Spinal cord (tissue), 10 donors: ENCODE measurements around the gene ATP6V0C. TPM values are rescaled to one million over a fixed set of nuclear protein-coding genes. Genes with fewer than 3 reads are reported as not detected.

Experiments
- DNase-seq, 6 donors: peaks; one replicate each; pipeline versions ENCODE4 v3.0.0 to v3.0.0-alpha.2; 2013 to 2015; ENCODE audit warnings: low spot score in 6 of 6, low read depth in 4 of 6
- H3K27ac ChIP-seq: one replicate; pipeline ENCODE4 v1.5.1; 2013; ENCODE audit warnings: low read depth, low read length, control low read depth
- H3K27me3 ChIP-seq: one replicate; pipeline ENCODE4 v1.6.1; 2013; ENCODE audit warnings: low read length; ENCODE audit not compliant: control insufficient read depth, insufficient read depth
- H3K36me3 ChIP-seq: one replicate; pipeline ENCODE4 v1.6.1; 2013; ENCODE audit warnings: low read length; ENCODE audit not compliant: control insufficient read depth, insufficient read depth
- H3K4me1 ChIP-seq: one replicate; pipeline ENCODE4 v1.6.1; 2013; ENCODE audit warnings: low read length; ENCODE audit not compliant: control insufficient read depth, insufficient read depth
- H3K4me3 ChIP-seq: one replicate; pipeline ENCODE4 v1.5.1; 2013; ENCODE audit warnings: low read depth, low read length, control low read depth
- H3K9me3 ChIP-seq: one replicate; pipeline ENCODE4 v1.6.1; 2013; ENCODE audit warnings: low read length; ENCODE audit not compliant: control insufficient read depth, insufficient read depth
- WGBS: methylation state at CpG from one replicate; pipeline ENCODE4 v1.1.5; 2013; ENCODE audit warnings: missing lambda C conversion rate; ENCODE audit not compliant: insufficient coverage; 5-methylcytosine and 5-hydroxymethylcytosine counted together
- polyA plus RNA-seq, 2 donors: library from polyadenylated mRNA; unstranded; fragments of 120-200 nt; gene quantifications; one replicate each; pipeline ENCODE4 v1.2.1, GENCODE V29; 2013; ENCODE audit not compliant: insufficient read length in 2 of 2
- total RNA-seq, 2 donors: library from RNA; depleted of rRNA in 1 of 2; stranded (reverse); fragments of 120-200 nt in 1 of 2; fragments of >200 nt in 1 of 2; gene quantifications; one replicate each; pipeline versions ENCODE4 v1.2.3 to v1.2.4, GENCODE V29; 2013 to 2014
- donor health status: healthy.

ATP6V0C gene
- total and polyA plus RNA-seq, 4 donors: 42.6 to 659 (median 345) TPM

DNA sequence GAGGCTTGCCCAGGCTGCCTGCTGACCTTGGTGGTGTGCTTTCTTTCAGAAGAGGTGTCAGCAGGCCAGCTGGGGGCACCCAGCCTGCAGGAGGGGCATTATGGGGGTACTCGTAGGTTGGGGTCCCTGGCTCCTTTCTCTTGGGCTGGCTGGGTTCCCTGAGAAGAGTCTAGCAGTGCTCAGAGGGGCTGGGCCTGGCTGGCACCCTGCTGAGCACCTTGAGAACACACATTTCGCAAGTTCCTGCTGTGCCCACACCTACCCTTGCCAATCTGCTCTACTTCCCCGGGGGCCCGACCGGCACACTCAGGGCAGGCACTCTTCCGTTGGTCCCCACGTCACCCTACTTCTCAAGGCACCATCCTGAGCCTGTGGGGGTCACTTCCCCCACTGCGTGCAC is 12.4 kb downstream of the ATP6V0C start:
- 95% methylated on average over 8 of the region's 8 CpGs for WGBS
- H3K4me3 ChIP-seq: no peak overlapping the region
- no peak for DNase-seq

DNA sequence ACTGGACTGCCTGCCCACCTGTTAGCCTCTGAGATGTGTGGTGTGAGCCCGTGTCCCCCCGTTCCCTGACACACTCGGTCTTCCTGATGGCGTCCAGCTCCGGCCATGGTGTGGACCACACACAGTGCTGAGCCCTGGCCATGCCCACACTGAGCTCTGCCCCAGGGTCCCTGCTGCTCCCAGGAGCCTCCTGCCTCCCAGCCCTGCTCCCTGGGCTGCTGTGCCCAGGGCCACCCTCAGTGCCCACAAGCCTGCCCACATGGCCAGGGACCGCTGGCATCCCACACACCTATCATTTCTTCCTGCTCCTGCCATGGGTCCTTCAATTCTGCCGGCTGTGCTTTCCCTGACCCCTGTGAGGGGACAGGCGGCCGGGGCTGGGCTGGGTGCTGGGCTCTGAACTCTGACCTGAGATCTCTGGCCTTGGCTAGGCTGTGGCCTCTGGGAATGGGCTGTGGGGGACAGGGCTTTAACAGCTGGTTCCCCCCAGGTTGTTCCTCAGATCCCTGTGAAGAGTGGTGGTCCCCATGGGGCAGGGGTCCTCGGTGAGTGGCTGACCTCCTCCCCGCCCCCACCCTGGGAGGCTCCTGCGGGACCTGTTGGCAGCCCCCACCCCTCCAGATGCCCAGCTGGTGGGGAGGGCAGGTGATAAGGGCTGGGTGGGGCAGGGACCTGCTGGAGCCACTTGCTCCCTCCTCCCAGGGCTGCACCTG is 13.5 kb downstream of the ATP6V0C start:
- H3K27me3 ChIP-seq: no peaks in the 10 kb centered on the region
- WGBS: 85% methylated on average over 9 of the region's 12 CpGs
- no peaks in the 10 kb centered on the region for H3K9me3 ChIP-seq

More for the DNA sequence above, 12.4 kb downstream of the ATP6V0C start:
- Histone ChIP-seq H3K9me3 (no peaks in the 10 kb centered on the region), H3K4me1 (peaks cover 7% of the 10 kb centered on the region), H3K27me3 (no peaks in the 10 kb centered on the region), H3K27ac (no peak overlapping the region), H3K36me3 (peaks cover 91% of the 10 kb centered on the region)

DNA sequence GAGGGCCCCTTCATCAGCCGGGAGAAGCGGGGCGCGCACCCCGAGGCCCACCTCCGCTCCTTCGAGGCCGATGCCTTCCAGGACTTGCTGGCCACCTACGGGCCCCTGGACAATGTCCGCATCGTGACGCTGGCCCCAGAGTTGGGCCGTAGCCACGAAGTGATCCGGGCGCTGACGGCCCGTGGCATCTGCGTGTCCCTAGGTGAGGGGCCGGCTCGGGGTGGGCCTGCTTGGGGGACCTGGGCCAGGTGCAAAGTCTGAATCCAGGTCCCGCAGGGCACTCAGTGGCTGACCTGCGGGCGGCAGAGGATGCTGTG is 14.0 kb downstream of the ATP6V0C start:
- H3K36me3 ChIP-seq: peaks cover 82% of the 10 kb centered on the region

More for the DNA sequence above, 13.5 kb downstream of the ATP6V0C start:
- no peak for DNase-seq
- Histone ChIP-seq H3K4me3 (no peak overlapping the region), H3K36me3 (peaks cover 87% of the 10 kb centered on the region), H3K27ac (no peak overlapping the region), H3K4me1 (peaks cover 10% of the 10 kb centered on the region)

DNA sequence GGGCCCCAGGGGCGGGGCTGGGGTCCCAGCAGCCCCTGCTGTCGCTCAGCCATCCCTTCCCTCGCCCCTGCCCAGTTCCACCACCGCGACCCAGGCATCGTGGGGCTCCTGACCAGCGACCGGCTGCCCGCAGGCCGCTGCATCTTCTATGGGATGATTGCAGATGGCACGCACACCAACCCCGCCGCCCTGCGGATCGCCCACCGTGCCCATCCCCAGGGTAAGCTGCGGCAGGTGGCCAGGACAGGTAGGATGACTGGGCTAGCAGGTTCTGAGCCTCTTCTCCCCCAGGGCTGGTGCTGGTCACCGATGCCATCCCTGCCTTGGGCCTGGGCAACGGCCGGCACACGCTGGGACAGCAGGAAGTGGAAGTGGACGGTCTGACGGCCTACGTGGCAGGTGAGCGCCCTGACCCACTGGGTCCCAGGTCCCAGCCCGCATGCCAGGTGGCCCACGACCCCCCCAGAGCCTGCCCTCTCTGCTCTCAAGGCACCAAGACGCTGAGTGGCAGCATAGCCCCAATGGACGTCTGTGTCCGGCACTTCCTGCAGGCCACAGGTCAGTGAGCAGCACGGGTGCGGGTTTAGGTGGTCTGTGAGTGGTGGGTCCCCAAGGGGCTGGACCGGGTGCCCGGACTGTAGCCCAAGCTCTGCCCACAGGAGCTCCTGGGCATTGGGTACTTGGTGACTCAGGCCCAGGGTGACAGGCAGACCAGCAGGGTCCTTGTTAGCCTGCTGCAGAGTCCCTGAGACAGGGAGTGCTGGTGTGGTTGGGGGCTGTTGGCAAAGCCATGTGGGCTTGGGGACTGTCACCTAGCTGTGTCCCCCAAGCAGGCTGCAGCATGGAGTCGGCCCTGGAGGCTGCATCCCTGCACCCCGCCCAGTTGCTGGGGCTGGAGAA is 14.7 kb downstream of the ATP6V0C start:
- 94% methylated on average over 34 of the region's 36 CpGs for WGBS
- H3K4me1 ChIP-seq: peaks cover 18% of the 10 kb centered on the region
- H3K27ac ChIP-seq: no peak overlapping the region
- peaks cover 75% of the 10 kb centered on the region for H3K36me3 ChIP-seq
- no peak for DNase-seq
- no peaks in the 10 kb centered on the region for H3K27me3 ChIP-seq
- H3K4me3 ChIP-seq: no peak overlapping the region
- H3K9me3 ChIP-seq: no peaks in the 10 kb centered on the region

More for the DNA sequence above, 14.0 kb downstream of the ATP6V0C start:
- no peak for DNase-seq
- Histone ChIP-seq H3K4me3 (no peak overlapping the region), H3K9me3 (no peaks in the 10 kb centered on the region), H3K27ac (no peak overlapping the region), H3K4me1 (peaks cover 15% of the 10 kb centered on the region), H3K27me3 (no peaks in the 10 kb centered on the region)
- 97% methylated on average over 24 of the region's 24 CpGs for WGBS

DNA sequence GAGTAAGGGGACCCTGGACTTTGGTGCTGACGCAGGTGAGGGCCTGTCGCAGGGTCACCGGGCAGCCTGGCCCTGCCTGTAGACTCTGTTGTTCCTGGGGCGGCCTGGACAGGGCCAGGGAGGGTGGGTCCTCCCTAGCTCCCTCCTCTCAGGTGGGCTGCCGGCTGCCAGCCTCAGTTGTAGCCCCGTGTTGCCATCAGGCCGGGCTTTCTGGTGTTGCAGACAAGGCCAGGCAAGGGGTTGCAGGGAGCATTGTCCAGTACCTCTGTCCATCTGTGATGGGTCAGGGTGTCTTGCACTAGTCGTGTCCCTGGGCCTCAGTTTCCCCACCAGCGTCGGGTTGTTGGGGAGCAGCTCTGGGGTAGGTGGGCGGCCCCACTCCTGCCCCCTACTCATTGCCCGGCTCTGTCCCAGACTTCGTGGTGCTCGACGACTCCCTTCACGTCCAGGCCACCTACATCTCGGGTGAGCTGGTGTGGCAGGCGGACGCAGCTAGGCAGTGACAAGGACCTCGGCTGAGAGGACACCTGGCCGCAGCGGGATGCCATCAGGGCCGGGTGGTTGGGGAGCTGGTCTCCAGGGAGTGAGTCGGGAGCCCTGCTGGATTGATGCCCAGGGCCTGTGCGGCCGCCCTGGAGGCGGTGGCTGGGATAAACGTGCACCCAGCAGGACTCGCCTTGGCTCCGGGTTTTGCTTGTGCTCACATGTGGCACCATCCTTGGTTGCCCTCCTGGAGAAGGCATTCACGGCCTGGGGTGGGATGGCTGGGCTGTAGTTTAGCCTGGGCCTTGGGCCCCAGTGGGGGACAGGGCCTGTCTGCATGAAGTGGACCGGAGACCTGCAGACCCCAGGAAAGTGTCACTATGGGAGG is 15.5 kb downstream of the ATP6V0C start:
- H3K27ac ChIP-seq: no peak overlapping the region
- H3K9me3 ChIP-seq: no peaks in the 10 kb centered on the region
- peaks cover 18% of the 10 kb centered on the region for H3K4me1 ChIP-seq
- H3K4me3 ChIP-seq: no peak overlapping the region
- no peaks in the 10 kb centered on the region for H3K27me3 ChIP-seq
- 89% methylated on average over 32 of the region's 32 CpGs for WGBS
- DNase-seq: no peak
- peaks cover 67% of the 10 kb centered on the region for H3K36me3 ChIP-seq

DNA sequence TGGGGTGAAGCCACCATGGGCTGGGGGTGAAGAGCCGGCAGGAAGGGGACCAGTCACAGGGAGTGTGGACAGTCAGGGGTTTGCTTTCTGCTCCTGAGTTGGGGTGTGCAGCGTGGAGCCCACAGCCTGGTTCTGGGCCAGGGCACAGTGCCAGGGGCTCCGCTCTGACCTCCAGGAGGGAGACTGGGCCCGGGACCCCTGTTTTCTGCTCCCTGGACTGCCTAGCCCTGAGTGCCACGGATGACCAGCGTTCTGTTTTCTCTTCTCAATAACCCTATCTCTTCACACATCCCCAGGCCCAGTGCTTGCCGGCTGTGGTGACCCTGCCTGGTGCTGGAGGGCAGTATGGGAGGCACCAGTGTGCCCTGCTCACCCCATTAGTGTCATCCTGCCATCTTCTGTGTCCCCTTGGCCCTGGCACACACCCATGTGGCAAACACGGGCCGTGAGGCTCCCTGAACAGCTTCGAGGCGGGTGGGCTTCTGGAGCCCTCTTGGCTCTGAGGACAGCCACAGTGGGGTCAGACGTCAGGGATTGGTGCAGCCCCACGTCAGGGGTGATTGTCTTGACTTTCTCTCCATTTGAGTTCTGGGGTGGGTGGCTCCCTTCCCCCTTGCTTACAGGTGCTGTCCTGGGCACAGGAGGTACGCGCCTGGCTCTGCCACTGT is 16.3 kb downstream of the ATP6V0C start:
- Histone ChIP-seq H3K4me3 (no peak overlapping the region), H3K36me3 (peaks cover 59% of the 10 kb centered on the region), H3K9me3 (no peaks in the 10 kb centered on the region), H3K27ac (no peak overlapping the region), H3K4me1 (peaks cover 18% of the 10 kb centered on the region), H3K27me3 (no peaks in the 10 kb centered on the region)
- WGBS: 82% methylated on average over 15 of the region's 15 CpGs
- DNase-seq: no peak

DNA sequence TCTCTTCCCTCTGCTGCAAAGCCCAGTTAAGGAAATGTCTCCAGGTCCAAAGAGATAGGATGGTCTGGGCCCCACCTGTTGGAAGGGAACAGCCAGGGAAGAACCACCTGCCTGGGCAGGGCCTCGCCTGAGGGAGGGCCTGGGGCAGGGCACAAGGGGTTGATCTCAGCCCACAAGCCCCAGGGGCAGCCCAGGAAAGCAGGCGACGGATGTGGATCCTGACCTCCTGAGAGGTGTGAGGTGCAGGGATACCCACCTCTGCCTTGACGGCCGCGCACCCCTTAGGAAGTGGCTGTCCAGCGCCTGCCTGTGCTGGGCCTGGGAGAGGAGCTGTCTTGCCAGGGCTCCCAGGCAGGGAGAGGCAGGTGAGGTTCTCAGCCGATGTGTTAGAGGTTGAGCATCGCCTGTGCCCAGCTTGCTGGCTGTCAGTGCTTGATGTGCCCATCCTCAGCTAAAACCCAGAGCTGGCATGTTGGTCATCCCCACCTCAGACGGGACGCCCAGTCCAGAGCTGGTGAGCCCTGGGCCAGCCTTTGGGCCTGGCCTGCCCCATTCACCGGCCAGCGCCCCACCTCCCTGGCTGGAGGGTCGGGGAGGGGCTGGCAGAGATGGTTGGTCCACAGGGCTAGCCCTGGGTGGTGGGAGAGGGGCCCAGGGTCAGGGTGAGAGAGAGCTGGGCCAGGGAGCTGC is 17.0 kb downstream of the ATP6V0C start:
- H3K4me1 ChIP-seq: peaks cover 18% of the 10 kb centered on the region
- H3K9me3 ChIP-seq: no peaks in the 10 kb centered on the region

DNA sequence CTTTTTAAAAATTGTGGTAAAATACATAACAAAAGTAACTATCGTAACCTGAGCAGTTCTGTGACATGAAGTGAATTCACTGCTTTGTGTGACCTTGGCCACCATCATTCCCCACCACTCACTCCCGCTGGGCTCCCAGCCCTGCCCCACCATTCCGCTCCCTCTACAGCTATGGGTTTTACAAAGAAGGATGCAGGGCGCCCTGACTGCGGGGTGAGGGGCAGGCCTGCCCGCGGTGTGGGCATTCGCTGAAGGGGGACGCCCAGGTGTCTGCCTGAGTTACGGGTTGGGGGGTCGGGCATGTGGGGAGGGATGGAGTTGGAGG is 17.6 kb downstream of the ATP6V0C start, which contains the start of gene CEMP1:
CEMP1 (minus strand) TSS at position 38 of the 325 bp plus-strand sequence. CDS start 335 bp downstream, outside the sequence.
- H3K4me3 ChIP-seq: peak within 1 kb of the TSS; percentile 84
- no peaks in the 10 kb centered on the region for H3K27me3 ChIP-seq
- DNase-seq: no peak
- H3K27ac ChIP-seq: peak within 1 kb of the TSS; percentile 95
- no peaks in the 10 kb centered on the region for H3K9me3 ChIP-seq
- 1% methylated on average over 7 of the region's 11 CpGs for WGBS
- H3K36me3 ChIP-seq: peaks cover 48% of the 10 kb centered on the region
- H3K4me1 ChIP-seq: peaks cover 21% of the 10 kb centered on the region

More for the DNA sequence above, 17.0 kb downstream of the ATP6V0C start:
- WGBS: 78% methylated on average over 14 of the region's 14 CpGs
- no peak for DNase-seq
- Histone ChIP-seq H3K4me3 (no peak overlapping the region), H3K27me3 (no peaks in the 10 kb centered on the region), H3K27ac (peak overlapping the region; percentile 94), H3K36me3 (peaks cover 54% of the 10 kb centered on the region)
